AG09319 (cell line): ENCODE measurements around the gene LPCAT3.
"Not testable (repeated sequence)": the region's sequence is repeated elsewhere in the genome, so short reads cannot be mapped to it uniquely, and the experiment has no call there.

Experiments
- DNase-seq: peaks from one replicate; pipeline ENCODE4 v3.0.0-alpha.2; 2010; ENCODE audit warnings: low read depth; ENCODE audit errors: extremely low read depth
- TF ChIP-seq, protein P1 (sequence below): IDR thresholded peaks from 2 replicates; pipeline ENCODE4 v1.5.1; 2011; ENCODE audit warnings: low read depth, mild to moderate bottlenecking, inconsistent platforms, low read length, moderate library complexity

LPCAT3 gene

GRCh38 chr12:7046383-7047105 is 28.3 kb upstream of the LPCAT3 start:
- TF ChIP-seq, protein P1, sequence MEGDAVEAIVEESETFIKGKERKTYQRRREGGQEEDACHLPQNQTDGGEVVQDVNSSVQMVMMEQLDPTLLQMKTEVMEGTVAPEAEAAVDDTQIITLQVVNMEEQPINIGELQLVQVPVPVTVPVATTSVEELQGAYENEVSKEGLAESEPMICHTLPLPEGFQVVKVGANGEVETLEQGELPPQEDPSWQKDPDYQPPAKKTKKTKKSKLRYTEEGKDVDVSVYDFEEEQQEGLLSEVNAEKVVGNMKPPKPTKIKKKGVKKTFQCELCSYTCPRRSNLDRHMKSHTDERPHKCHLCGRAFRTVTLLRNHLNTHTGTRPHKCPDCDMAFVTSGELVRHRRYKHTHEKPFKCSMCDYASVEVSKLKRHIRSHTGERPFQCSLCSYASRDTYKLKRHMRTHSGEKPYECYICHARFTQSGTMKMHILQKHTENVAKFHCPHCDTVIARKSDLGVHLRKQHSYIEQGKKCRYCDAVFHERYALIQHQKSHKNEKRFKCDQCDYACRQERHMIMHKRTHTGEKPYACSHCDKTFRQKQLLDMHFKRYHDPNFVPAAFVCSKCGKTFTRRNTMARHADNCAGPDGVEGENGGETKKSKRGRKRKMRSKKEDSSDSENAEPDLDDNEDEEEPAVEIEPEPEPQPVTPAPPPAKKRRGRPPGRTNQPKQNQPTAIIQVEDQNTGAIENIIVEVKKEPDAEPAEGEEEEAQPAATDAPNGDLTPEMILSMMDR, result no peak
- DNase-seq, result no peak

GRCh38 chr12:7045913-7046312 is 27.6 kb upstream of the LPCAT3 start:
- TF ChIP-seq, protein P1, result no peak
- no peak for DNase-seq

DNA sequence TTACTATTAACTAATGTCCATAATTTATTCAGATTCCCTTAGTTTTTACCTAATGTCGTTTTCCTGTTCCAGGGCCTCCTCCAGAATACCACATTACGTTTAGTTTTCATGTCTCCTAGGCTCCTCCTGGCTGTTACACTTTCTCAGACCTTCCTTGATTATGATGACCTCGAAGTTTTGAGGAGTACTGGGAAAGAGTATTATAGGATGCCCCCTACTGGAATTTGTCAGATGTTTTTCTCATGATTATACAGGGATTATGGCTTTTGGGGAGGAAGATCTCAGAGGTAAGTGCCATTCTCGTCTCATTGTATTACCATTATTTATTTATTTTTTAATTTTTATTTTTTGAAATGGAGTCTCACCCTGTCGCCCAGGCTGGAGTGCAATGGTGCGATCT is 24.6 kb upstream of the LPCAT3 start:
- DNase-seq, result no peak
- TF ChIP-seq, protein P1, result peak; percentile 39

GRCh38 chr12:7039403-7039802 is 21.1 kb upstream of the LPCAT3 start:
- TF ChIP-seq, protein P1, result no peak
- DNase-seq, result no peak

- TF ChIP-seq, protein P1, result no peak
- no peak for DNase-seq
Observed at GRCh38 chr12:7038591-7038990, 20.3 kb upstream of the LPCAT3 start.

DNA sequence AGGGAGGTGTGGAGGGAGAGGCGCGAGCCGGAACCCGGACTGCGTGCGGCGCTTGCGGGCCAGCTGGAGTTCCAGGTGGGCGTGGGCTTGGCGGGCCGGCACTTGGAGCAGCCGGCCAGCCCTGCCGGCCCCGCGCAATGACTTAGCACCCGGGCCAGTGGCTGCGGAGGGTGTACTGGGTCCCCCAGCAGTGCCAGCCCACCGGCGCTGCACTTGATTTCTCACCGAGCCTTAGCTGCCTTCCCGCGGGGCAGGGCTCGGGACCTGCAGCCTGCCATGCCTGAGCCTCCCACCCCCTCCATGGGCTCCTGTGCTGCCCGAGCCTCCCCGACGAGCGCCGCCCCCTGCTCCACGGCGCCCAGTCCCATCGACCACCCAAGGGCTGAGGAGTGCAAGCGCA is 19.1 kb upstream of the LPCAT3 start:
- DNase-seq, result not testable (repeated sequence)

GRCh38 chr12:7035463-7035862 is 17.2 kb upstream of the LPCAT3 start:
- no peak for DNase-seq
- TF ChIP-seq, protein P1, result no peak

GRCh38 chr12:7034464-7034863 is 16.2 kb upstream of the LPCAT3 start:
- TF ChIP-seq, protein P1, result no peak
- no peak for DNase-seq
